Transverse colon (tissue), 4 donors: ENCODE measurements around the gene ZBTB40.

Experiments used
- POLR2A ChIP-seq: fragments of 450-650 bp; IDR thresholded peaks from one replicate; pipeline ENCODE4 v1.6.1; 2016; ENCODE audit warnings: antibody characterized with exemption, mild to moderate bottlenecking, moderate library complexity
- POLR2AphosphoS5 ChIP-seq, 3 donors: sonication (generic); formaldehyde crosslinking; IDR thresholded peaks; one replicate each; pipeline ENCODE4 v1.6.1; 2016; ENCODE audit warnings: antibody characterized with exemption in 3 of 3
- TF ChIP-seq, protein P1 (sequence below), 5 experiments: fragments of 200-600 bp in 3 of 5; fragments of 450-650 bp in 2 of 5; sonication (generic) in 3 of 5; IDR thresholded peaks; 1 replicate in 2 of 5; 2 replicates in 3 of 5; pipeline ENCODE4 v1.5.1; 2016 to 2017; ENCODE audit warnings: antibody characterized with exemption in 5 of 5, inconsistent platforms in 3 of 5, mild to moderate bottlenecking in 2 of 5, moderate library complexity in 1 of 5

DNA sequence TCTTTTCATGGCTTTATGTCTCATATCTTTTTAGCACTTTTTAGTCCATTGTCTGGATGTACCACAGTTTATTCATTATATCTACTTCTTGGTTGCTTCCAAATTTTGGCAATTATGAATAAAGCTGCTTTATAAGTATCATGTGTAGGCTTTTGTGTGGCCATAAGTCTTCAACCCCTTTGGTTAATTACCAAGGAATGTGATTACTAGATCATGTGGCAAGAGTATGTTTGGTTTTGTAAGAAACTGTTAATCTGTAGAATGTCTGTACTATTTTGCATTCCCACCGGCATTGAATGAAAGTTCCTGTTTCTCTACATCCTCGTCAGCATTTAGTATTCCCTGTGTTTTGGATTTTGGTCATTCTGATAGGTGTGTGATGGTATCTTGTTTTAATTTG lies 31.5 kb downstream of the ZBTB40 start:
- TF ChIP-seq, protein P1, sequence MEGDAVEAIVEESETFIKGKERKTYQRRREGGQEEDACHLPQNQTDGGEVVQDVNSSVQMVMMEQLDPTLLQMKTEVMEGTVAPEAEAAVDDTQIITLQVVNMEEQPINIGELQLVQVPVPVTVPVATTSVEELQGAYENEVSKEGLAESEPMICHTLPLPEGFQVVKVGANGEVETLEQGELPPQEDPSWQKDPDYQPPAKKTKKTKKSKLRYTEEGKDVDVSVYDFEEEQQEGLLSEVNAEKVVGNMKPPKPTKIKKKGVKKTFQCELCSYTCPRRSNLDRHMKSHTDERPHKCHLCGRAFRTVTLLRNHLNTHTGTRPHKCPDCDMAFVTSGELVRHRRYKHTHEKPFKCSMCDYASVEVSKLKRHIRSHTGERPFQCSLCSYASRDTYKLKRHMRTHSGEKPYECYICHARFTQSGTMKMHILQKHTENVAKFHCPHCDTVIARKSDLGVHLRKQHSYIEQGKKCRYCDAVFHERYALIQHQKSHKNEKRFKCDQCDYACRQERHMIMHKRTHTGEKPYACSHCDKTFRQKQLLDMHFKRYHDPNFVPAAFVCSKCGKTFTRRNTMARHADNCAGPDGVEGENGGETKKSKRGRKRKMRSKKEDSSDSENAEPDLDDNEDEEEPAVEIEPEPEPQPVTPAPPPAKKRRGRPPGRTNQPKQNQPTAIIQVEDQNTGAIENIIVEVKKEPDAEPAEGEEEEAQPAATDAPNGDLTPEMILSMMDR (IDR thresholded peaks at IDR 0.05), result no peak
- TF ChIP-seq POLR2AphosphoS5 (IDR thresholded peaks at IDR 0.05), result no peak
- no peak for TF ChIP-seq POLR2A
